T-helper 1 cell treated with Interleukin-12 subunit alpha and Interleukin-12 subunit beta and Interleukin-4 antibody, amounts not matched to agents 30 ng/mL and 1 ng/mL, for 36 hours (primary cell): ENCODE results near the gene ATL1. TPM values are rescaled to one million over a fixed set of nuclear protein-coding genes. Genes with fewer than 3 reads are reported as not detected.
"Not testable (repeated sequence)": the region's sequence is repeated elsewhere in the genome, so short reads cannot be mapped to it uniquely, and the experiment has no call there.

Source experiments
- intact Hi-C: fragments of 100-400 bp; cut with micrococcal nuclease; formaldehyde crosslinking; loops from one replicate; pipeline ENCODE4 v1.15.1; 2024
- total RNA-seq: library from RNA; stranded (reverse); gene quantifications from 2 replicates; pipeline ENCODE4 v1.2.3, GENCODE V29; 2022

The ATL1 gene
- total RNA-seq, 1 donor from 2014 or later: 0.56 TPM

GRCh38 chr14:50647282-50647681, 87.3 kb downstream of the ATL1 start:
- intact Hi-C loops: no loop called here

- intact Hi-C loops: no loop called here
Observed at GRCh38 chr14:50647753-50648152, 87.8 kb downstream of the ATL1 start.

- intact Hi-C loops: no loop called here
Observed at GRCh38 chr14:50649691-50650090, 89.7 kb downstream of the ATL1 start.

GRCh38 chr14:50656776-50657175, 96.8 kb downstream of the ATL1 start:
- intact Hi-C loops: no loop called here

- intact Hi-C loops: no loop called here
Observed at GRCh38 chr14:50657753-50658152, 97.8 kb downstream of the ATL1 start.

GRCh38 chr14:50658203-50658602, 98.3 kb downstream of the ATL1 start:
- intact Hi-C loops: no loop called here

GRCh38 chr14:50659327-50659974, 99.5 kb downstream of the ATL1 start:
- intact Hi-C loops: no loop called here

GRCh38 chr14:50664579-50664978, 104.6 kb downstream of the ATL1 start:
- intact Hi-C loops: not testable (repeated sequence)

GRCh38 chr14:50665300-50665699, 105.4 kb downstream of the ATL1 start:
- intact Hi-C loops: loop anchor here (5.0 kb wide), 1 partner anchor 353 kb away; the partner anchor contains the start of genes DMAC2L and L2HGDH

- intact Hi-C loops: loop anchor here (1.0 to 5.0 kb wide), 5 partner anchors 74 to 355 kb away; partner anchors contain the start of genes ATL1, DMAC2L and L2HGDH
Observed at GRCh38 chr14:50666772-50667683, 107.1 kb downstream of the ATL1 start.

- intact Hi-C loops: loop anchor here (1.0 to 5.0 kb wide), 5 partner anchors 74 to 355 kb away; partner anchors contain the start of genes ATL1, DMAC2L and L2HGDH
Observed at GRCh38 chr14:50667684-50667995, 107.7 kb downstream of the ATL1 start.

- intact Hi-C loops: loop anchor here (1.0 to 5.0 kb wide), 9 partner anchors 49 to 356 kb away; partner anchors contain the start of genes ATL1, DMAC2L and L2HGDH
Observed at GRCh38 chr14:50667996-50668825, 108.3 kb downstream of the ATL1 start, which contains the start of gene SAV1. Gene SAV1 (minus strand): TSS chr14:50668306. CDS start chr14:50667967, 339 bp downstream.

GRCh38 chr14:50668826-50669143, 108.8 kb downstream of the ATL1 start:
- intact Hi-C loops: loop anchor here (1.0 to 5.0 kb wide), 5 partner anchors 49 to 356 kb away; partner anchors contain the start of genes DMAC2L and L2HGDH

GRCh38 chr14:50669441-50669986, 109.6 kb downstream of the ATL1 start:
- intact Hi-C loops: loop anchor here (5.0 kb wide), 1 partner anchor 357 kb away; the partner anchor contains the start of genes DMAC2L and L2HGDH

- intact Hi-C loops: no loop called here
Observed at GRCh38 chr14:50670196-50670865, 110.4 kb downstream of the ATL1 start.

- intact Hi-C loops: no loop called here
Observed at GRCh38 chr14:50670866-50671256, 110.9 kb downstream of the ATL1 start.

- intact Hi-C loops: no loop called here
Observed at GRCh38 chr14:50675597-50675996, 115.7 kb downstream of the ATL1 start.

- intact Hi-C loops: no loop called here
Observed at GRCh38 chr14:50676814-50677516, 117.0 kb downstream of the ATL1 start.

- intact Hi-C loops: no loop called here
Observed at GRCh38 chr14:50677527-50678063, 117.7 kb downstream of the ATL1 start.
